GM12878 (cell line): ENCODE measurements around the gene NAT8L. TPM values are rescaled to one million over a fixed set of nuclear protein-coding genes. Genes with fewer than 3 reads are reported as not detected.

Source experiments
- ATAC-seq: fragments of 200-7000 bp; cut with Tn5 transposase; 3 replicates; pipeline ENCODE4 v1.9.1; 2020; ENCODE audit warnings: mild to moderate bottlenecking, moderate library complexity
- BruUV-seq: library from RNA; stranded (reverse); fragments of 400-500 nt; replicated peaks from 2 replicates; lab custom pipeline; 2021; lab: Mats Ljungman, UMichigan
- CTCF ChIA-PET: fragments of 300-600 bp; sonication (Branson Sonifier 250); formaldehyde crosslinking; extraction: SDS; loops from one replicate; lab custom pipeline; 2021; ENCODE audit warnings: inconsistent platforms; lab: Yijun Ruan, JAX
- POLR2A ChIA-PET: fragments of 350-600 bp; formaldehyde crosslinking; extraction: SDS; loops from one replicate; lab custom pipeline; 2021; ENCODE audit warnings: inconsistent platforms; lab: Charles Lee
- RAD21 ChIA-PET: fragments of 300-600 bp; sonication (Branson Sonifier 250); formaldehyde crosslinking; loops from one replicate; lab custom pipeline; 2023; ENCODE audit warnings: antibody characterized with exemption; ENCODE audit not compliant: unreplicated experiment; lab: Charles Lee
- SMC1A ChIA-PET: fragments of 300-600 bp; sonication (Branson Sonifier 250); formaldehyde crosslinking; loops from one replicate; lab custom pipeline; 2023; ENCODE audit not compliant: unreplicated experiment, uncharacterized antibody; lab: Charles Lee
- DNase-seq: peaks from one replicate; pipeline ENCODE4 v3.0.0-alpha.2; 2011; ENCODE audit warnings: low read depth, low spot score
- FAIRE-seq: peaks from 3 replicates; lab custom pipeline; 2011; peaks lifted over from hg19 to GRCh38; lab: Jason Lieb, UNC
- H2AFZ ChIP-seq: 2 replicates; pipeline ENCODE4 v1.6.0; 2011; ENCODE audit warnings: low read depth, low read length, control low read depth; ENCODE audit not compliant: control insufficient read depth
- H3K27ac ChIP-seq: 2 replicates; pipeline ENCODE4 v1.5.1; 2011; ENCODE audit warnings: control low read depth; ENCODE audit not compliant: control insufficient read depth, insufficient read depth
- H3K27me3 ChIP-seq, 2 experiments: replicated peaks in 1 of 2; 2 replicates each; pipeline versions ENCODE4 v1.6.0 to v1.6.1; 2011; ENCODE audit warnings: low read length in 1 of 2; ENCODE audit not compliant: control insufficient read depth in 2 of 2, insufficient read depth in 2 of 2
- H3K36me3 ChIP-seq, 2 experiments: 2 replicates each; pipeline ENCODE4 v1.5.1; 2011; ENCODE audit warnings: low read length in 1 of 2; ENCODE audit not compliant: control insufficient read depth in 2 of 2, insufficient read depth in 2 of 2
- H3K4me1 ChIP-seq: 2 replicates; pipeline ENCODE4 v1.6.1; 2011; ENCODE audit warnings: mild to moderate bottlenecking, low read length, moderate library complexity, mixed read lengths; ENCODE audit not compliant: control insufficient read depth, insufficient read depth
- H3K4me2 ChIP-seq: 2 replicates; pipeline ENCODE4 v1.6.0; 2011; ENCODE audit warnings: control low read depth; ENCODE audit not compliant: control insufficient read depth, insufficient read depth
- H3K4me3 ChIP-seq: fragments of 200-600 bp; sonication (generic); 2 replicates; pipeline ENCODE4 v1.5.1; 2016
- H3K79me2 ChIP-seq: 2 replicates; pipeline ENCODE4 v1.6.0; 2011; ENCODE audit warnings: low read length; ENCODE audit not compliant: control insufficient read depth, insufficient read depth
- H3K9ac ChIP-seq: 2 replicates; pipeline ENCODE4 v1.8.0; 2011; ENCODE audit warnings: low read length, control low read depth, mixed read lengths; ENCODE audit not compliant: control insufficient read depth, insufficient read depth
- H3K9me3 ChIP-seq: replicated peaks from 3 replicates; pipeline ENCODE4 v1.5.1; 2011; ENCODE audit warnings: mild to moderate bottlenecking, low read length; ENCODE audit not compliant: control insufficient read depth, insufficient read depth
- H4K20me1 ChIP-seq: 2 replicates; pipeline ENCODE4 v1.6.0; 2011; ENCODE audit not compliant: control insufficient read depth, insufficient read depth
- BCL11A ChIP-seq: IDR thresholded peaks from 2 replicates; pipeline ENCODE4 v1.6.1; 2011; ENCODE audit warnings: low read depth, low read length
- CBX3 ChIP-seq: fragments of 200-600 bp; sonication (generic); IDR thresholded peaks from 2 replicates; pipeline ENCODE4 v1.6.1; 2016; ENCODE audit warnings: low read depth, borderline replicate concordance
- FOS ChIP-seq: IDR thresholded peaks from 3 replicates; pipeline ENCODE4 v1.6.1; 2011; ENCODE audit warnings: borderline replicate concordance; ENCODE audit not compliant: insufficient read length; ENCODE audit errors: extremely low read depth
- KAT2A ChIP-seq: conservative IDR thresholded peaks from 2 replicates; pipeline ENCODE4 v1.6.1; 2011; ENCODE audit warnings: low read depth, low read length; ENCODE audit not compliant: control insufficient read depth
- NBN ChIP-seq: fragments of 450-650 bp; IDR thresholded peaks from 2 replicates; pipeline ENCODE4 v1.6.1; 2016
- PKNOX1 ChIP-seq: fragments of 450-650 bp; IDR thresholded peaks from 2 replicates; pipeline ENCODE4 v1.6.1; 2016; ENCODE audit warnings: mild to moderate bottlenecking
- PML ChIP-seq: IDR thresholded peaks from 2 replicates; pipeline ENCODE4 v1.6.1; 2012; ENCODE audit warnings: low read length, inconsistent platforms
- SMAD5 ChIP-seq: IDR thresholded peaks from 2 replicates; pipeline ENCODE4 v1.6.1; 2016; ENCODE audit warnings: antibody characterized with exemption, low read depth
- SPI1 ChIP-seq: IDR thresholded peaks from 2 replicates; pipeline ENCODE4 v1.6.1; 2011; ENCODE audit warnings: low read depth, mild to moderate bottlenecking, low read length, moderate library complexity, borderline replicate concordance; ENCODE audit not compliant: insufficient read depth
- SREBF2 ChIP-seq: IDR thresholded peaks from 2 replicates; pipeline ENCODE4 v1.6.1; 2012; ENCODE audit warnings: mild to moderate bottlenecking, low read length
- ZNF24 ChIP-seq: fragments of 450-650 bp; IDR thresholded peaks from 2 replicates; pipeline ENCODE4 v1.6.1; 2017; ENCODE audit warnings: antibody characterized with exemption, mild to moderate bottlenecking
- WGBS: methylation state at CpG from one replicate; pipeline ENCODE4 v1.1.6; 2016; ENCODE audit warnings: low lambda C conversion rate; ENCODE audit not compliant: insufficient replicate concordance, insufficient coverage; ENCODE audit errors: missing lambda C conversion rate; 5-methylcytosine and 5-hydroxymethylcytosine counted together
- in situ Hi-C: fragments of 300-500 bp; cut with MboI; formaldehyde crosslinking; loops from 9 replicates; pipeline ENCODE4 v1.14.3; 2018; ENCODE audit warnings: mixed read lengths
- intact Hi-C: fragments of 100-400 bp; cut with micrococcal nuclease; formaldehyde crosslinking; loops from one replicate; pipeline ENCODE4 v1.14.2; 2022; ENCODE audit not compliant: unreplicated experiment
- polyA plus RNA-seq, 11 experiments: library from polyadenylated mRNA; depleted of rRNA in 4 of 11; unstranded in 6 of 11; stranded (reverse) in 5 of 11; fragments of >200 nt; fragmentation: Nextera tagmentation in 4 of 11; fragmentation: Illumina TruSeq in 1 of 11; extraction: Ambion mirVana in 4 of 11; extraction: Trizol in 1 of 11; gene quantifications; 1 replicate in 1 of 11; 2 replicates in 10 of 11; pipeline versions ENCODE4 v1.2.1 to v1.2.3, GENCODE V29; 2011 to 2016; ENCODE audit warnings: inconsistent platforms in 2 of 11, missing spikeins in 2 of 11, low read depth in 1 of 11
- total RNA-seq, 4 experiments: library from RNA; depleted of rRNA in 3 of 4; stranded (reverse); fragments of >200 nt in 3 of 4; fragmentation: Illumina TruSeq in 1 of 4; extraction: Trizol in 1 of 4; gene quantifications; 2 replicates each; pipeline versions ENCODE4 v1.2.1 to v1.2.3, GENCODE V29; 2013 to 2021
- TF ChIP-seq, protein P1 (sequence below): fragments of 450-650 bp; IDR thresholded peaks from 2 replicates; pipeline ENCODE4 v1.6.1; 2017; ENCODE audit warnings: mild to moderate bottlenecking, moderate library complexity

Gene NAT8L
- total and polyA plus RNA-seq, 10 of the 15 experiments (the other 5 are each of a cell fraction or from before 2014, with no cell fraction given) = 0.01 to 0.31 (median 0.11) TPM; not detected in 5

DNA sequence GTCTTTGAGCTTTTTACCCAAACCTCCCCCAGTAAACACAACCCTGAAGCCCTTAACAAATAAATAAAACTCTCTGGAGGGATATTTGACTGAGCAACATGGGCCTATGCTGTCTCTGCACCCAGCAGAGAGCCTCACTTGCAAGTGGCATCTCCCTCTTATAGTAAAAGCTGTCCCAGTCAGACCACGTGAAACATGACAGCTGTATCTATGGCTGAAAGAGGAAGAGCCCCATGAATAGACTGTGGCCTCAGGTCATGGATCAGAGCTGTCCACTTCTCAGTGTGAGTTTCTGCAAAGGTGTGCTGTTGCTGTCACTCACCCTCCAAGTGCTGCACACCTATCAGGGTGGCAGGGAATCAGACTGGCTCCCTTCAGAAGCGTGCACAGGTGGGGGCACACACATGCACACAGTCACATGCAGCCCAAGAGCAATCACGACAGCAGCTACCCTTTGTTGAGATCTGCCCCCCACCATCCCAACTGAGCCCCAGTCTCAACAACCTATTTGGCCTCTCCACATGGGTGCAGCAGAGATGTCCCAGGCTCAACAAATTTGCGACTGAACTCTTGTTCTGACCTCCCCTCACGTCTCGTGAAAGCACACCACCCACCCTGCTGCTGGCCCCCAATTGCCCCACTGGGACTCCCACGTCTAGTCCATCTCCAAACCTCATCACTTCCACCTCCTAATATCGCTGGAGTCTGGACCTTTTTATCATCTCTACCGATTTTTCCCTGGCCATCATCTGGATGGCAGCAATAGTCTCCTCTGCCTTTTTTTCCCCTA, 45.6 kb downstream of the NAT8L start:
- no peak overlapping the region for H3K27ac ChIP-seq
- BruUV-seq = no TSS peak
- 39% methylated on average over 9 of the region's 9 CpGs for WGBS
- DNase-seq (no peak), FAIRE-seq (no peak), ATAC-seq (peak; percentile 57)
- RAD21 ChIA-PET = no interaction called here
- POLR2A ChIA-PET = no interaction called here
- H3K9me3 ChIP-seq = peaks cover 22% of the 10 kb centered on the region
- in situ Hi-C loops (no loop called here), intact Hi-C loops (no loop called here)
- peak overlapping the region; percentile 43; the same call in 1 of the 2 replicates for H3K4me2 ChIP-seq
- TF ChIP-seq CBX3 (no peak), SPI1 (no peak), BCL11A (no peak), SREBF2 (no peak), PKNOX1 (no peak), KAT2A (no peak), ZNF24 (no peak), PML (no peak), NBN (no peak), FOS (no peak), SMAD5 (no peak)
- TF ChIP-seq, protein P1, sequence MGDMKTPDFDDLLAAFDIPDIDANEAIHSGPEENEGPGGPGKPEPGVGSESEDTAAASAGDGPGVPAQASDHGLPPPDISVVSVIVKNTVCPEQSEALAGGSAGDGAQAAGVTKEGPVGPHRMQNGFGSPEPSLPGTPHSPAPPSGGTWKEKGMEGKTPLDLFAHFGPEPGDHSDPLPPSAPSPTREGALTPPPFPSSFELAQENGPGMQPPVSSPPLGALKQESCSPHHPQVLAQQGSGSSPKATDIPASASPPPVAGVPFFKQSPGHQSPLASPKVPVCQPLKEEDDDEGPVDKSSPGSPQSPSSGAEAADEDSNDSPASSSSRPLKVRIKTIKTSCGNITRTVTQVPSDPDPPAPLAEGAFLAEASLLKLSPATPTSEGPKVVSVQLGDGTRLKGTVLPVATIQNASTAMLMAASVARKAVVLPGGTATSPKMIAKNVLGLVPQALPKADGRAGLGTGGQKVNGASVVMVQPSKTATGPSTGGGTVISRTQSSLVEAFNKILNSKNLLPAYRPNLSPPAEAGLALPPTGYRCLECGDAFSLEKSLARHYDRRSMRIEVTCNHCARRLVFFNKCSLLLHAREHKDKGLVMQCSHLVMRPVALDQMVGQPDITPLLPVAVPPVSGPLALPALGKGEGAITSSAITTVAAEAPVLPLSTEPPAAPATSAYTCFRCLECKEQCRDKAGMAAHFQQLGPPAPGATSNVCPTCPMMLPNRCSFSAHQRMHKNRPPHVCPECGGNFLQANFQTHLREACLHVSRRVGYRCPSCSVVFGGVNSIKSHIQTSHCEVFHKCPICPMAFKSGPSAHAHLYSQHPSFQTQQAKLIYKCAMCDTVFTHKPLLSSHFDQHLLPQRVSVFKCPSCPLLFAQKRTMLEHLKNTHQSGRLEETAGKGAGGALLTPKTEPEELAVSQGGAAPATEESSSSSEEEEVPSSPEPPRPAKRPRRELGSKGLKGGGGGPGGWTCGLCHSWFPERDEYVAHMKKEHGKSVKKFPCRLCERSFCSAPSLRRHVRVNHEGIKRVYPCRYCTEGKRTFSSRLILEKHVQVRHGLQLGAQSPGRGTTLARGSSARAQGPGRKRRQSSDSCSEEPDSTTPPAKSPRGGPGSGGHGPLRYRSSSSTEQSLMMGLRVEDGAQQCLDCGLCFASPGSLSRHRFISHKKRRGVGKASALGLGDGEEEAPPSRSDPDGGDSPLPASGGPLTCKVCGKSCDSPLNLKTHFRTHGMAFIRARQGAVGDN = no peak
- H3K9ac ChIP-seq = no peak overlapping the region
- CTCF ChIA-PET = no interaction called here
- no peak overlapping the region for H3K4me3 ChIP-seq
- no peak overlapping the region for H2AFZ ChIP-seq
- H3K27me3 ChIP-seq = no peaks in the 10 kb centered on the region; a peak in 1 of 4 replicates
- no peaks in the 10 kb centered on the region for H4K20me1 ChIP-seq
- H3K79me2 ChIP-seq = no peaks in the 10 kb centered on the region
- SMC1A ChIA-PET = no interaction called here
- peaks cover 8% of the 10 kb centered on the region for H3K4me1 ChIP-seq
- H3K36me3 ChIP-seq = no peaks in the 10 kb centered on the region
